Astrocyte of the cerebellum (primary cell): ENCODE measurements around the gene ENTPD1.
"Not testable (repeated sequence)": the region's sequence is repeated elsewhere in the genome, so short reads cannot be mapped to it uniquely, and the experiment has no call there.

ENCODE experiments used
- DNase-seq: peaks from one replicate; pipeline ENCODE4 v3.0.0-alpha.2; 2011; ENCODE audit warnings: low read depth
- H3K4me3 ChIP-seq: 2 replicates; pipeline ENCODE4 v1.5.1; 2011; ENCODE audit warnings: mild to moderate bottlenecking, low read depth, low read length, moderate library complexity
- CTCF ChIP-seq: IDR thresholded peaks from 2 replicates; pipeline ENCODE4 v1.5.1; 2012; ENCODE audit warnings: low read length, low read depth, moderate library complexity, mild to moderate bottlenecking; ENCODE audit errors: missing control alignments
- in situ Hi-C: cut with HindIII; loops from 2 replicates; pipeline ENCODE4 v1.10.0; 2017; ENCODE audit warnings: low sequenced_read_pairs

Gene ENTPD1

DNA sequence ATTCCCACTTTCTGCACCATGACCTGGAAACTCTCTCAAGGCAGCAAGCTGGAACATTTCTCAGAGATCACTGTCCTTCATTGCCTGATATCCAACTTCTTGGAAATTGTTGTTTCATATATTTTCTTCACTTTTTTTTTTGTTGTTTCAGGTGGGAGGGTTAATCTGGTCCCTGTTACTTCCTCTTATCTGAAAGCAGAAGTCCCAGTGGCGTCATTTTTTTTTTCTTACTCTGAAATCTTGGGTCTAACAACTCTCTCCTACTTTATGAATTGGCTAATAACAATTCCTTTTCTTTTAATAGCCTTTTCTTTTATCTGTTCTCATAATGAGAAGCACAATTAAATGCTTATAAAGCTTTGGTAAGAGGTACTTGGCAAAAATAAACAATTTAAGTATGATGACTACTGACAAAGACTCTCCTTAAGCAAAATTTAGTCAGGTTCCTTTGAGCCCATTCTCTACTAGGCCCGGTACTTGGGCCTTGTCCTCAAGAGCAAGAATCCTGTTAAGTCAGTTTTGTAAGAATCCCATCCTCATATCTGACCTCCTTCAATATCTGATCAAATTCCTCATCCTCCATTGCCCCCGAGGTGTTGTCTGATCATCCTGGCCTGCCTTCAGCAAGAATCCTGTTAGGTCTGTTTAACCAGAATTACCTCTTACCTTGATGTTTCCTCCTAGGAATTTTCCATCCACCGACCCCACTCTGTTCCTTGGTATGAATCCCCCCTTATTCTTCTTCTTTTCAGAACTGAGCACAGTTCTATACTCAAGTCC is 140.3 kb downstream of the ENTPD1 start:
- DNase-seq = no peak
- H3K4me3 ChIP-seq = no peak overlapping the region
- no peak for TF ChIP-seq CTCF
- in situ Hi-C loops = no loop called here

GRCh38 chr10:95905897-95906580 is 150.1 kb downstream of the ENTPD1 start:
- in situ Hi-C loops = not testable (repeated sequence)

GRCh38 chr10:95906677-95907455 is 150.9 kb downstream of the ENTPD1 start:
- H3K4me3 ChIP-seq = peak overlapping the region; percentile 84
- in situ Hi-C loops = no loop called here
- DNase-seq = peak; percentile 29
- peak; percentile 40 for TF ChIP-seq CTCF

More at GRCh38 chr10:95905897-95906580, 150.1 kb downstream of the ENTPD1 start:
- not testable (repeated sequence) for DNase-seq, H3K4me3 ChIP-seq

GRCh38 chr10:95907456-95908253 is 151.7 kb downstream of the ENTPD1 start, which contains the start of gene CC2D2B:
Gene CC2D2B (plus strand): TSS chr10:95907975. CDS start chr10:95911324, 3,349 bp downstream.
- TF ChIP-seq CTCF = no peak
- in situ Hi-C loops = no loop called here
- peak within 1 kb of the TSS; percentile 84 for H3K4me3 ChIP-seq
- DNase-seq = peak; percentile 53

DNA sequence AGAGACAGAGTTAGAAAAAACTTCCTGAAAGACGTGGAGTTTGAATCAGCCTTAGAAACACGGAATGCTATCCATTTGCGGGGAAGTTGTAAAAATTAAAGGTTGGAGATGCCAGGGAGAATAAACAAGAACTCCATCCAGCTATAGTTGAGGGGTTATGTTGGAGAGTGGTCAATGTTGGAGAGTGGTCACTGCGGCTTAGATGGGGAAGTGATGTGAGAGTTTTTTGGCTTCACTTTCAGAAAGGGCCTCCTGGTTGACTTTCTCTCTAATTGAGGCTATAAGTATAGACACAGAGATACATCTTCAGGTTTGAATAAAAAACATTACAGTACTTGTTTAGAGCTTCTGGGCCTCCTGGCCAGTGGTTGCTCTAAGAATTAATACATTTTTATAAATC is 152.5 kb downstream of the ENTPD1 start:
- DNase-seq = no peak
- TF ChIP-seq CTCF = no peak
- H3K4me3 ChIP-seq = no peak overlapping the region
- in situ Hi-C loops = no loop called here

DNA sequence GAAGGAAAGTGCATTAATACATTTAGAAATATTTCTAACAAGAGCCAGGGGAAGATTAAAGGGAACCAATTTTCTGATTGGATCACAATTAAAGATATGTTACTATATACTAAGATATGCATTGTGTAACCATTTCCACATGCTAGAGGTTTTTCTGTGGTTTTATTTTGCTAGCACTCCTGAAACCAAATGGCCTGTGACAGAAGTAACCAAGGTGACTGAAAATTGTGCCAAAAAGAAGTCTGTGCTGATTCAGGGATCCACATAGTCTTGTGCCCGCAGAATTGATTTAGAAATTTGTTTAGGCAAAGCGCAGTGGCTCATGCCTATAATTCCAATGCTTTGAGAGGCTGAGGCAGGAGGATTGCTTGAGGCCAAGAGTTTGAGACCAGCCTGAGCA is 153.6 kb downstream of the ENTPD1 start:
- H3K4me3 ChIP-seq = no peak overlapping the region
- TF ChIP-seq CTCF = no peak
- in situ Hi-C loops = no loop called here
- DNase-seq = no peak

- H3K4me3 ChIP-seq, in situ Hi-C loops, DNase-seq: not testable (repeated sequence)
These were observed 160.1 kb downstream of the ENTPD1 start for GRCh38 chr10:95916039-95916438.
